ENCODE measurements around the gene LHX1. TPM values are rescaled to one million over a fixed set of nuclear protein-coding genes. Genes with fewer than 3 reads are reported as not detected.
A peak's percentile ranks its signal among the peaks of the same experiment; 100 is the strongest.

Gene LHX1
- total and polyA plus RNA-seq, 2 of the 8 experiments (the other 6 are each of a cell fraction or from before 2014, with no cell fraction given) = 0.26 to 0.93 TPM

DNA sequence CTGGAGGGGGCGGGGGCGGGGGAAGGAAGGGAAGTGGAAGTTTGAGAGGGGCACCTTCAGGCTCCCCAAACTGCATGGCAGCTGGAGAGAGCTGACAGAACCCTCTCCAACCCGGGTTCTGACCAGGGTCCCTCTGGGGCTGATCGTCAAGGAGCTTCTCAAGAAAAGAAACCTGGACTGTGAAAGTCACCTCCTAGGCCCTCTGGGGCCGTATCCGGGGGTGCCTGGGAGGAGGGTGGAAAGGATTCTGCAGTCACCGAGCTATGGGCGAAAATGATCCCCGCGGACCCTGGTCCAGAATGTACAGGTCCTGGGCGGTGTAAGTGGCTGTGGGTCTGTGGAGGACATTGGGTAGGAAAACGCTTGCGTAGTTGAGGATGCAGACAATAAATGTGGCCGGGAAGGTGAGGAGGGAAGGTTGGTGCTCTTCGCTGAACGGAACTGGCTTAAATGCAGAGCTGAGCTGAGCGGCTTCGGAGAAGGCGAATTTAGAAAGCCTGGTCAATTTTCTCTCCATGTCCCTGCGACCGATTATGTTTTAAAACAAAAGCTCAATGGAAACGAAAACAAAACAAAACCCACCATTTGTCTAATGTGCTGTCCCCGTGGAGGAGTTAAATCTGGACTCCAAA lies 3.6 kb upstream of the LHX1 start:
- H3K23ac ChIP-seq (ENCODE audit: insufficient read length) = no peak overlapping the region
- no peaks in the 10 kb centered on the region for H3K79me2 ChIP-seq (ENCODE audit: control insufficient read depth in 1 of 2, insufficient read depth in 2 of 2, low read length in 2 of 2)
- peaks cover 11 to 72% (median 43%) of the 10 kb centered on the region in 4 experiments for H3K4me1 ChIP-seq (replicated peaks in 1 of 4; ENCODE audit: control insufficient read depth in 3 of 4, insufficient read depth in 4 of 4, low read length in 3 of 4)
- H2BK120ac ChIP-seq (replicated peaks; ENCODE audit: low read depth, low read length) = no peak overlapping the region
- POLR2A ChIA-PET (ENCODE audit: partially characterized antibody) = interaction anchor here (0.5 to 5.5 kb wide), 5 partner anchors 10 to 209 kb away, joined by 3 to 45 read pairs (median 4); partner anchors contain the start of gene AATF
- H3K79me1 ChIP-seq (ENCODE audit: low read depth, low read length) = no peaks in the 10 kb centered on the region
- H4K8ac ChIP-seq (ENCODE audit: extremely low read depth, insufficient read depth, low read length) = no peak overlapping the region
- 0 out of 2 replicates have a peak overlapping the region, but pooled peaks have one; percentile 83 for H2BK15ac ChIP-seq (ENCODE audit: low read length)
- H3K56ac ChIP-seq (replicated peaks; ENCODE audit: insufficient read length, low read depth, low read length) = no peak overlapping the region
- peaks cover 77 to 100% (median 92%) of the 10 kb centered on the region in 4 experiments for H3K27me3 ChIP-seq (replicated peaks in 1 of 4; ENCODE audit: control insufficient read depth in 3 of 4, extremely low read depth in 1 of 4, insufficient read depth in 3 of 4, low read length in 3 of 4)
- peak overlapping the region; percentile 88 to 92 for H3K4me2 ChIP-seq (ENCODE audit: insufficient read depth in 1 of 2, low read depth in 2 of 2, low read length in 2 of 2)
- H4K20me1 ChIP-seq (replicated peaks in 1 of 2; ENCODE audit: control insufficient read depth in 1 of 2, insufficient read depth in 2 of 2, low read length in 2 of 2) = peaks cover 10 to 13% of the 10 kb centered on the region in 2 experiments
- H3K23me2 ChIP-seq (ENCODE audit: low read depth, low read length) = peaks cover 28% of the 10 kb centered on the region; the same call in 1 of the 2 replicates
- no peak overlapping the region for H4K91ac ChIP-seq (replicated peaks; ENCODE audit: insufficient read length, low read length)
- H4K5ac ChIP-seq (ENCODE audit: insufficient read length, low read depth, low read length) = no peak overlapping the region
- no peak overlapping the region for H3K27ac ChIP-seq (ENCODE audit: low read depth, low read length)
- peaks cover 0 to 2% (median 0%) of the 10 kb centered on the region in 4 experiments; a peak in 1 of 8 replicates for H3K36me3 ChIP-seq (ENCODE audit: control insufficient read depth in 2 of 4, insufficient read depth in 4 of 4, low read length in 3 of 4)
- H3K9me3 ChIP-seq (ENCODE audit: insufficient read depth in 2 of 2, low read depth in 1 of 2, low read length in 1 of 2) = no peaks in the 10 kb centered on the region
- DNase-seq (ENCODE audit: low read depth in 1 of 2, low spot score in 2 of 2) = no peak
- CTCF ChIA-PET (ENCODE audit: partially characterized antibody) = interaction anchor here (0.8 to 2.4 kb wide), 8 partner anchors 9 to 207 kb away, joined by 3 to 9 read pairs (median 4); no protein-coding TSS in a partner anchor
- no peak overlapping the region for H2BK5ac ChIP-seq (ENCODE audit: low read depth, low read length)
- H2AK5ac ChIP-seq (ENCODE audit: low read depth, low read length) = no peak overlapping the region
- peak overlapping the region; percentile 19 to 74 (median 56); a peak in 6 of 8 replicates for H3K4me3 ChIP-seq (ENCODE audit: extremely low read depth in 1 of 4, insufficient read depth in 2 of 4, low read depth in 3 of 4, low read length in 4 of 4)
- no peak overlapping the region for H3K14ac ChIP-seq (ENCODE audit: insufficient read length)
- peak overlapping the region; percentile 85 for H3K18ac ChIP-seq (ENCODE audit: extremely low read depth, low read length)
- H3K4ac ChIP-seq (replicated peaks; ENCODE audit: insufficient read length, low read depth, low read length) = peak overlapping the region; percentile 70
- no peak overlapping the region for H3K9ac ChIP-seq (replicated peaks in 1 of 4; ENCODE audit: extremely low read depth in 1 of 4, low read depth in 3 of 4, low read length in 3 of 4)
- no peak overlapping the region for H2AFZ ChIP-seq (ENCODE audit: low read length)
- H2BK12ac ChIP-seq (ENCODE audit: low read depth, low read length) = peak overlapping the region; percentile 94; the same call in 1 of the 2 replicates
- peak overlapping the region; percentile 91; the same call in 1 of the 2 replicates for H2BK20ac ChIP-seq (ENCODE audit: low read length)
- FAIRE-seq = no peak
- WGBS, 2 experiments (ENCODE audit: extremely low coverage in 1 of 2, insufficient coverage in 1 of 2, insufficient read length in 1 of 2, insufficient replicate concordance in 2 of 2, low coverage in 1 of 2, low lambda C conversion rate in 2 of 2, missing lambda C conversion rate in 1 of 2) = 5% methylated on average over 18 of the region's 23 CpGs; no CpG with 5 or more reads in 1 of the 2 experiments
- no peak for TF ChIP-seq ZNF274 (IDR thresholded peaks at IDR 0.05; ENCODE audit: borderline replicate concordance, extremely low read depth, low read length)

Data from H1 (cell line).